Osteoblast (primary cell): ENCODE measurements around the gene DCLK1. TPM values are rescaled to one million over a fixed set of nuclear protein-coding genes. Genes with fewer than 3 reads are reported as not detected.

Experiments used
- DNase-seq: peaks from one replicate; pipeline ENCODE4 v3.0.0; 2011; ENCODE audit warnings: low spot score, mixed read lengths; ENCODE audit not compliant: insufficient read length; ENCODE audit errors: missing footprints
- H2AFZ ChIP-seq: 2 replicates; pipeline ENCODE4 v1.6.0; 2011; ENCODE audit warnings: mild to moderate bottlenecking, low read length
- H3K27ac ChIP-seq: 2 replicates; pipeline ENCODE4 v1.5.1; 2011; ENCODE audit warnings: mild to moderate bottlenecking, low read depth, low read length, moderate library complexity
- H3K27me3 ChIP-seq: 2 replicates; pipeline ENCODE4 v1.6.0; 2012; ENCODE audit warnings: mild to moderate bottlenecking, control low read depth, inconsistent platforms, low read length, moderate library complexity; ENCODE audit not compliant: insufficient read depth
- H3K36me3 ChIP-seq: 2 replicates; pipeline ENCODE4 v1.5.1; 2011; ENCODE audit warnings: mild to moderate bottlenecking, low read length, control low read depth, moderate library complexity; ENCODE audit not compliant: insufficient read depth
- H3K4me1 ChIP-seq: 2 replicates; pipeline ENCODE4 v1.5.1; 2011; ENCODE audit warnings: mild to moderate bottlenecking, low read length, control low read depth, moderate library complexity; ENCODE audit not compliant: insufficient read depth
- H3K4me2 ChIP-seq: 2 replicates; pipeline ENCODE4 v1.6.0; 2011; ENCODE audit warnings: mild to moderate bottlenecking, low read length; ENCODE audit not compliant: insufficient read depth
- H3K4me3 ChIP-seq: fragments of 200-600 bp; sonication (generic); 3 replicates; pipeline ENCODE4 v1.5.1; 2012; ENCODE audit warnings: mild to moderate bottlenecking, low read length, inconsistent platforms; ENCODE audit not compliant: insufficient read depth
- H3K79me2 ChIP-seq: 2 replicates; pipeline ENCODE4 v1.6.0; 2012; ENCODE audit warnings: mild to moderate bottlenecking, low read length, control low read depth, inconsistent platforms; ENCODE audit not compliant: insufficient read depth
- H3K9me3 ChIP-seq: 2 replicates; pipeline ENCODE4 v1.5.1; 2011; ENCODE audit warnings: low read depth, low read length, control low read depth
- H4K20me1 ChIP-seq: 2 replicates; pipeline ENCODE4 v1.6.0; 2012; ENCODE audit warnings: mild to moderate bottlenecking, low read length, control low read depth; ENCODE audit not compliant: insufficient read depth
- total RNA-seq: library from RNA; depleted of rRNA; stranded (reverse); fragments of >200 nt; gene quantifications from 2 replicates; pipeline ENCODE4 v1.2.3, GENCODE V29; 2012
- TF ChIP-seq, protein P1 (sequence below): IDR thresholded peaks from 2 replicates; pipeline ENCODE4 v1.5.1; 2011; ENCODE audit warnings: mild to moderate bottlenecking, low read depth, low read length, moderate library complexity; ENCODE audit errors: extremely low read depth

The DCLK1 gene
- total RNA-seq, 1 donor: 132 TPM

DNA sequence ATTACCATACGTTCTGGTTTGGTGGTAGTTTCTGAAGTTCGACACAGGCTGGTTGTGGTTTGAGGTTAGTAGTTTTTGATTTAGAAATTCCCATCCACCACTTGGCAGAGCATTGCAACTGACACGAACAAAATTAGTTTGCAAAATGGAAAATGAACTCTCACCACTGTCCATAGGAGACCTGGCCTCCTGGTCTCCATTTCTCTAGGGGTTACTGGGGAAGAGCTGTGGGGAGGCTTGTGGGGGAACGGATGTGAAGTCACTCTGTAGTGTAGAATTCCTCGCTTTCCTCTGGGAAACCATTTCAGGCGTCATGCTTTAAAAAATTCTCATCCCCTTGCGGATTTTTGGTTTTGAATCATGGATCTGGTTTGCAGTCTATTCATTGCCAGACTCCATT, 333.2 kb downstream of the DCLK1 start:
- Histone ChIP-seq H3K27me3 (no peaks in the 10 kb centered on the region), H3K4me3 (no peak overlapping the region), H3K4me2 (peak overlapping the region; percentile 14), H2AFZ (peak overlapping the region; percentile 35), H3K4me1 (peaks cover 13% of the 10 kb centered on the region), H3K79me2 (no peaks in the 10 kb centered on the region), H3K36me3 (no peaks in the 10 kb centered on the region), H3K27ac (peak overlapping the region; percentile 32), H3K9me3 (no peaks in the 10 kb centered on the region), H4K20me1 (no peaks in the 10 kb centered on the region)
- no peak for DNase-seq
- TF ChIP-seq, protein P1, sequence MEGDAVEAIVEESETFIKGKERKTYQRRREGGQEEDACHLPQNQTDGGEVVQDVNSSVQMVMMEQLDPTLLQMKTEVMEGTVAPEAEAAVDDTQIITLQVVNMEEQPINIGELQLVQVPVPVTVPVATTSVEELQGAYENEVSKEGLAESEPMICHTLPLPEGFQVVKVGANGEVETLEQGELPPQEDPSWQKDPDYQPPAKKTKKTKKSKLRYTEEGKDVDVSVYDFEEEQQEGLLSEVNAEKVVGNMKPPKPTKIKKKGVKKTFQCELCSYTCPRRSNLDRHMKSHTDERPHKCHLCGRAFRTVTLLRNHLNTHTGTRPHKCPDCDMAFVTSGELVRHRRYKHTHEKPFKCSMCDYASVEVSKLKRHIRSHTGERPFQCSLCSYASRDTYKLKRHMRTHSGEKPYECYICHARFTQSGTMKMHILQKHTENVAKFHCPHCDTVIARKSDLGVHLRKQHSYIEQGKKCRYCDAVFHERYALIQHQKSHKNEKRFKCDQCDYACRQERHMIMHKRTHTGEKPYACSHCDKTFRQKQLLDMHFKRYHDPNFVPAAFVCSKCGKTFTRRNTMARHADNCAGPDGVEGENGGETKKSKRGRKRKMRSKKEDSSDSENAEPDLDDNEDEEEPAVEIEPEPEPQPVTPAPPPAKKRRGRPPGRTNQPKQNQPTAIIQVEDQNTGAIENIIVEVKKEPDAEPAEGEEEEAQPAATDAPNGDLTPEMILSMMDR: no peak

DNA sequence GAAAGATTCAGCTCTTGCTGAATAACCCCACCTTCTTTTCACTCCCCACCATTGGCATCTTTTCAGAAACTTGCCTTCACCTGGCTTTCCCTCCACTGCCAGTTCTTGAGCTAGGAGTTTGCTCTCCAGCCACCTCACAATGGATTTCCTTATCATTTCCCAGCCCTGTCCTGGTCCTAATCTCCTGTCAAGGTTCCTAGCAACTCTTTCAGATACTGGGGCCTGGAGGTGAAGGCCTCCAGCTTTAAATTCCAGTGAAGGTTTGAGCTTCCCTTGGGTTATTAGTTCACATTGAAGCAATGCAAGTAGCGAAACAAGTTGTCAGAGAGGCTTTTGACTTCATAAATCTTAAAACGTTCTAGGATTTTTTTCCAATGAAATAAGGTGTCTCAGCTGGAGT, 333.9 kb downstream of the DCLK1 start:
- Histone ChIP-seq H3K9me3 (no peaks in the 10 kb centered on the region), H3K79me2 (no peaks in the 10 kb centered on the region), H3K4me3 (no peak overlapping the region), H3K27ac (peak overlapping the region; percentile 32), H4K20me1 (no peaks in the 10 kb centered on the region), H3K4me1 (peaks cover 13% of the 10 kb centered on the region), H3K4me2 (no peak overlapping the region), H3K27me3 (no peaks in the 10 kb centered on the region), H2AFZ (no peak overlapping the region), H3K36me3 (no peaks in the 10 kb centered on the region)
- TF ChIP-seq, protein P1: no peak
- DNase-seq: no peak

DNA sequence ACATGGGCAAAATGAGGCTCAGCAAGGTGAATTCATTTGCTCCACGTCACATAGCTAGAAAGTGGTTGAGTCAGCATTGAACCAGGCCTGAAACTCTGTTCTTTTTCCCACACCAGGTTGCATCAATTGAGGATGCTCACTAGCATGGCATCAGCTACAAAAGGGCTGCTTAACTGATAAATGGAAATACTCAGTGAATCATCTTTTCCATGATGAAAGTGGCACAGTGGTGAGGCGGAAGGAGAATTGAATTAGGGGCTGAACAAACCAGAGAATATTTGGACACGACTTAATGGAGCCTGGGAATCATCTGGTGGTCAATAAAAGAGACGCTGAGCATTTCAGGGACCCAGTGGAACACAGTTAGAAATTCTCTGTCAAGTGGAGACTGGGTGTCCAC, 334.6 kb downstream of the DCLK1 start:
- H3K27me3 ChIP-seq: no peaks in the 10 kb centered on the region
- no peaks in the 10 kb centered on the region for H3K79me2 ChIP-seq
- no peak overlapping the region for H3K4me3 ChIP-seq
- TF ChIP-seq, protein P1: no peak
- H3K36me3 ChIP-seq: no peaks in the 10 kb centered on the region
- H4K20me1 ChIP-seq: no peaks in the 10 kb centered on the region
- H2AFZ ChIP-seq: no peak overlapping the region
- H3K4me1 ChIP-seq: peaks cover 16% of the 10 kb centered on the region
- no peak for DNase-seq
- no peak overlapping the region for H3K27ac ChIP-seq
- H3K4me2 ChIP-seq: no peak overlapping the region
- H3K9me3 ChIP-seq: no peaks in the 10 kb centered on the region

DNA sequence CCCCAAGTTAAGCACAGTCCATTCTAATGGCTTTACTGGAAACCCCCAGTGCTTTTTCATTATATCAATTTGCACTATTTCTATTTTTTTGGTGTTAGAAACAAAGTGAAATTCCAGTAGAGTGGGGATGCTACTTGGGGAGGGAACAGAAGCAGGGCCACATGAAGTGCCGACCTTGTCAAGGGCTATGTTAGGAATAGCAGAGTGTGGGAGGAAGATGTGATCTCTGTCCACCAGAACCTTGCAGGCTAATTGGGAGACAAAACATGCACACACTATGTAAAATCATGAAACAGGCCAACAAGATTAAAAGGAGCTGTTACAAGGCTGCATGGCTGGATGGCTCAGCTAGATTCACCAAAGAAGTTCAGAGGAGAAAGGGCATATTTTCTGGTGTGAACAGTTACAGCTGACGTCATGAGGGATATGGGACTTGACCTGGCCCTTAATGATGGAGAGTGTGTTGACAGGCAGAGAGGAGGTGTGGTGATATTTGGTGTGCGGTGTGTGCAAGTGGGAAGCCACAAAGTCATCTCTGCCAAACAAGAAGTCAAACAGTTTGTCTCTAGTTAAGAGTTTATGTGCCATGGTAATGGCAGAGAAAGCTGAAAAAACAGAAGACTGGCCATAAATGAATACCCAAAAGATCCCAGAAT, 336.3 kb downstream of the DCLK1 start:
- no peaks in the 10 kb centered on the region for H3K79me2 ChIP-seq
- no peaks in the 10 kb centered on the region for H3K9me3 ChIP-seq
- TF ChIP-seq, protein P1: no peak
- H2AFZ ChIP-seq: no peak overlapping the region
- H4K20me1 ChIP-seq: no peaks in the 10 kb centered on the region
- no peak overlapping the region for H3K27ac ChIP-seq
- H3K4me2 ChIP-seq: no peak overlapping the region
- no peaks in the 10 kb centered on the region for H3K27me3 ChIP-seq
- no peaks in the 10 kb centered on the region for H3K36me3 ChIP-seq
- no peak overlapping the region for H3K4me3 ChIP-seq
- DNase-seq: no peak
- peaks cover 16% of the 10 kb centered on the region for H3K4me1 ChIP-seq
